Astrocyte (in vitro differentiated cells and primary cell): ENCODE measurements around the gene SLIT3. TPM values are rescaled to one million over a fixed set of nuclear protein-coding genes. Genes with fewer than 3 reads are reported as not detected.

Source experiments
- DNase-seq: peaks from one replicate; pipeline ENCODE4 v3.0.0-alpha.2; 2010; ENCODE audit warnings: low read depth
- FAIRE-seq: peaks from 2 replicates; lab custom pipeline; 2011; peaks lifted over from hg19 to GRCh38; lab: Jason Lieb, UNC
- H2AFZ ChIP-seq: 2 replicates; pipeline ENCODE4 v1.6.0; 2012; ENCODE audit warnings: low read depth, low read length, inconsistent platforms
- H3K27ac ChIP-seq: 2 replicates; pipeline ENCODE4 v1.5.1; 2011; ENCODE audit warnings: low read depth, low read length, inconsistent platforms
- H3K27me3 ChIP-seq: 2 replicates; pipeline ENCODE4 v1.6.0; 2011; ENCODE audit warnings: low read length, inconsistent platforms; ENCODE audit not compliant: insufficient read depth
- H3K36me3 ChIP-seq: 2 replicates; pipeline ENCODE4 v1.5.1; 2011; ENCODE audit warnings: low read length, inconsistent platforms; ENCODE audit not compliant: insufficient read depth
- H3K4me1 ChIP-seq: 2 replicates; pipeline ENCODE4 v1.5.1; 2011; ENCODE audit warnings: low read length, inconsistent platforms; ENCODE audit not compliant: insufficient read depth
- H3K4me2 ChIP-seq: 2 replicates; pipeline ENCODE4 v1.6.0; 2012; ENCODE audit warnings: low read length, inconsistent platforms
- H3K4me3 ChIP-seq: 2 replicates; pipeline ENCODE4 v1.5.1; 2011; ENCODE audit warnings: low read depth, mild to moderate bottlenecking, low read length, inconsistent platforms; ENCODE audit not compliant: insufficient read depth
- H3K79me2 ChIP-seq: 2 replicates; pipeline ENCODE4 v1.6.0; 2012; ENCODE audit warnings: mild to moderate bottlenecking, low read length, inconsistent platforms; ENCODE audit not compliant: insufficient read depth
- H3K9ac ChIP-seq: 2 replicates; pipeline ENCODE4 v1.6.0; 2012; ENCODE audit warnings: mild to moderate bottlenecking, low read length, inconsistent platforms
- H3K9me3 ChIP-seq: 2 replicates; pipeline ENCODE4 v1.5.1; 2012; ENCODE audit warnings: low read depth, mild to moderate bottlenecking, low read length, inconsistent platforms; ENCODE audit not compliant: insufficient read depth
- H4K20me1 ChIP-seq: 2 replicates; pipeline ENCODE4 v1.6.0; 2012; ENCODE audit warnings: low read length, inconsistent platforms; ENCODE audit not compliant: insufficient read depth
- H3K27ac Mint-ChIP-seq: one replicate; pipeline ENCODE4 v1.8.0; 2021; ENCODE audit warnings: mild to moderate bottlenecking, mixed read lengths; ENCODE audit not compliant: unreplicated experiment
- H3K27me3 Mint-ChIP-seq: one replicate; pipeline ENCODE4 v1.8.0; 2021; ENCODE audit warnings: low read depth, mixed read lengths; ENCODE audit not compliant: unreplicated experiment
- H3K36me3 Mint-ChIP-seq: one replicate; pipeline ENCODE4 v1.8.0; 2021; ENCODE audit warnings: low read depth, mixed read lengths; ENCODE audit not compliant: unreplicated experiment
- H3K4me1 Mint-ChIP-seq: one replicate; pipeline ENCODE4 v1.8.0; 2021; ENCODE audit warnings: low read depth, mixed read lengths; ENCODE audit not compliant: unreplicated experiment
- H3K4me3 Mint-ChIP-seq: one replicate; pipeline ENCODE4 v1.8.0; 2021; ENCODE audit warnings: mild to moderate bottlenecking, moderate library complexity, mixed read lengths; ENCODE audit not compliant: unreplicated experiment
- H3K9me3 Mint-ChIP-seq: one replicate; pipeline ENCODE4 v1.8.0; 2021; ENCODE audit warnings: mild to moderate bottlenecking, mixed read lengths; ENCODE audit not compliant: unreplicated experiment
- CTCF ChIP-seq: IDR thresholded peaks from 2 replicates; pipeline ENCODE4 v1.5.1; 2011; ENCODE audit warnings: low read depth, mild to moderate bottlenecking, inconsistent platforms, low read length, moderate library complexity; ENCODE audit not compliant: insufficient read depth
- EZH2 ChIP-seq: IDR thresholded peaks from 2 replicates; pipeline ENCODE4 v1.6.1; 2012; ENCODE audit warnings: mild to moderate bottlenecking, low read length, inconsistent platforms; ENCODE audit not compliant: insufficient read depth
- total RNA-seq: library from RNA; stranded (reverse); gene quantifications from 2 replicates; pipeline ENCODE4 v1.2.1, GENCODE V29; 2021

The SLIT3 gene
- total RNA-seq, 1 donor from 2014 or later, result 20.7 TPM

DNA sequence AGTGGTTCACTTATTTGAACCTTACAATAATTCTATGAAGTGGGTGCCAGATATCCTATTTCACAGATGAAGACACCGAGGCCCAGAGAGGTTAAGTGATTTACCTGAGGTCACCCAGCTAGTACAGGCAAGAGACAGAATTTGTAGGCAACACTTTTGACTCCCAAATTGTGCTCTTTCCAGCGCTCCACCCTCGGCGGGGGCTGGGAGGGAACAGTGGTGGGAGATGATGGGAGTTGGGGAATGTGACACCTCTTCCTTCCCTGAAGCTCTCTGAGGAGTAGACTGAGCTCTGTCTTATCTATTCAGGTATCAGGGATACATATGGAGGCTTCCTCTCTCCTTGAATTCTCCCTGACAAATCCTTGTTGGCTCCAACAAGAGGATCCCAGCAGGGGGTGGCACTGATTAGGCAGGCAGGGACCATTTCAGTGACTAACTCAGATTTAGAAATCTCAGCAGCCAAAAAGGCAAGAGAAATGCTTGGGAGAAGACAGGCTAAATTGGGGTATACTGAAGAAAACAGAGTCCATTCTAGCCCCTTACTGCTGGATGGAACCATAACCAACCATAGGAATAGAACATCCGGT is 626.0 kb downstream of the SLIT3 start:
- DNase-seq, result no peak
- H3K9me3 ChIP-seq, result no peaks in the 10 kb centered on the region
- no peak overlapping the region for H3K4me2 ChIP-seq
- no peaks in the 10 kb centered on the region for H4K20me1 ChIP-seq
- peaks cover 14% of the 10 kb centered on the region for H3K27me3 Mint-ChIP-seq
- H3K27me3 ChIP-seq, result no peaks in the 10 kb centered on the region
- no peak overlapping the region for H3K27ac Mint-ChIP-seq
- no peak overlapping the region for H3K9ac ChIP-seq
- no peak for TF ChIP-seq CTCF
- TF ChIP-seq EZH2, result no peak
- H3K4me1 ChIP-seq, result no peaks in the 10 kb centered on the region
- H3K36me3 ChIP-seq, result no peaks in the 10 kb centered on the region
- H3K4me3 ChIP-seq, result no peak overlapping the region
- H3K9me3 Mint-ChIP-seq, result no peaks in the 10 kb centered on the region
- no peak for FAIRE-seq
- H3K4me3 Mint-ChIP-seq, result no peak overlapping the region
- H3K36me3 Mint-ChIP-seq, result peaks cover 2% of the 10 kb centered on the region
- H3K4me1 Mint-ChIP-seq, result no peaks in the 10 kb centered on the region
- no peak overlapping the region for H2AFZ ChIP-seq
- H3K79me2 ChIP-seq, result no peaks in the 10 kb centered on the region
- no peak overlapping the region for H3K27ac ChIP-seq

DNA sequence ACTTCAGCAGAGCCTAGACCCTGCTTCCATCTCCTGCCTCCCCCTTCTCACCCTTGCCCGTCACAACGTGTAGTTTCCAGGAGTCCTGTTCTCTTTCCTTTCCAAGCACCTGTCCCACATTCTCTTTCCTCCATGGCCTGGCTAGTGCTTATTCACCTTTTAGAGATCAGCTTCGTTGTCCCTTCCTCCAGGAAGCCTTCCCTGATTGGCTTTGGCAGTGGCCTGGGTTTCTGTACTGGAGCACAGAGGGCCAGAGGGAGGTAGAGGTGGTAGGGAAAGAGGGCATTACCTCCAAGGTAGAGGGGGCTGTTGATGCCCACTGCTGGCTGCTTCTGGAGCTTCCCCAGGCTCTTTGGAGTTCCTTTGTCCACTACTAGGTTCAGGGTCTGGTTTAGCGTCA is 628.1 kb downstream of the SLIT3 start:
- Mint-ChIP-seq H3K27ac (no peak overlapping the region), H3K4me3 (no peak overlapping the region), H3K9me3 (no peaks in the 10 kb centered on the region), H3K36me3 (peaks cover 2% of the 10 kb centered on the region), H3K4me1 (no peaks in the 10 kb centered on the region), H3K27me3 (peaks cover 14% of the 10 kb centered on the region)
- FAIRE-seq (no peak), DNase-seq (no peak)
- no peak overlapping the region for H3K4me2 ChIP-seq
- no peak overlapping the region for H2AFZ ChIP-seq
- H3K4me1 ChIP-seq, result no peaks in the 10 kb centered on the region
- H3K9me3 ChIP-seq, result no peaks in the 10 kb centered on the region
- H3K79me2 ChIP-seq, result no peaks in the 10 kb centered on the region
- no peak overlapping the region for H3K9ac ChIP-seq
- TF ChIP-seq CTCF, result no peak
- no peak for TF ChIP-seq EZH2
- H3K36me3 ChIP-seq, result no peaks in the 10 kb centered on the region
- no peaks in the 10 kb centered on the region for H4K20me1 ChIP-seq
- no peak overlapping the region for H3K4me3 ChIP-seq
- no peaks in the 10 kb centered on the region for H3K27me3 ChIP-seq
- no peak overlapping the region for H3K27ac ChIP-seq

- H3K27me3 ChIP-seq, result no peaks in the 10 kb centered on the region
- DNase-seq (no peak), FAIRE-seq (no peak)
- Mint-ChIP-seq H3K27ac (no peak overlapping the region), H3K36me3 (peaks cover 2% of the 10 kb centered on the region), H3K9me3 (no peaks in the 10 kb centered on the region), H3K4me1 (no peaks in the 10 kb centered on the region), H3K4me3 (no peak overlapping the region), H3K27me3 (peaks cover 14% of the 10 kb centered on the region)
- TF ChIP-seq CTCF (no peak), EZH2 (no peak)
- no peaks in the 10 kb centered on the region for H3K36me3 ChIP-seq
- no peaks in the 10 kb centered on the region for H3K79me2 ChIP-seq
- H3K9ac ChIP-seq, result no peak overlapping the region
- no peak overlapping the region for H3K4me3 ChIP-seq
- H2AFZ ChIP-seq, result no peak overlapping the region
- no peaks in the 10 kb centered on the region for H3K9me3 ChIP-seq
- H4K20me1 ChIP-seq, result no peaks in the 10 kb centered on the region
- H3K4me1 ChIP-seq, result no peaks in the 10 kb centered on the region
- no peak overlapping the region for H3K4me2 ChIP-seq
- H3K27ac ChIP-seq, result no peak overlapping the region
Observed at GRCh38 chr5:168672016-168672415, 628.9 kb downstream of the SLIT3 start.
